GM23338 (cell line): ENCODE results near the gene GNAT3. TPM values are rescaled to one million over a fixed set of nuclear protein-coding genes. Genes with fewer than 3 reads are reported as not detected.

Experiments
- ATAC-seq: fragments of 200-7000 bp; cut with Tn5 transposase; 3 replicates; pipeline ENCODE4 v1.9.1; 2020
- DNase-seq: peaks from one replicate; pipeline ENCODE4 v3.0.0-alpha.2; 2015; ENCODE audit warnings: low spot score
- H2AFZ ChIP-seq: fragments of 200-600 bp; sonication (generic); 2 replicates; pipeline ENCODE4 v1.8.0; 2016; ENCODE audit warnings: antibody characterized with exemption, mild to moderate bottlenecking, moderate library complexity
- H3F3A ChIP-seq: fragments of 200-600 bp; sonication (generic); replicated peaks from 2 replicates; pipeline ENCODE4 v1.8.0; 2017; ENCODE audit warnings: antibody characterized with exemption, mixed run types, low read depth
- H3K27ac ChIP-seq: fragments of 200-600 bp; sonication (generic); 2 replicates; pipeline ENCODE4 v1.6.1; 2016; ENCODE audit warnings: low read depth
- H3K27me3 ChIP-seq: fragments of 200-600 bp; sonication (generic); 2 replicates; pipeline ENCODE4 v1.8.0; 2016; ENCODE audit warnings: mild to moderate bottlenecking, mixed run types, moderate library complexity; ENCODE audit not compliant: insufficient read depth
- H3K36me3 ChIP-seq: fragments of 200-600 bp; sonication (generic); 2 replicates; pipeline ENCODE4 v1.8.0; 2016; ENCODE audit warnings: mild to moderate bottlenecking; ENCODE audit not compliant: insufficient read depth
- H3K4me1 ChIP-seq: fragments of 200-600 bp; sonication (generic); 2 replicates; pipeline ENCODE4 v1.8.0; 2016; ENCODE audit warnings: mild to moderate bottlenecking, moderate library complexity; ENCODE audit not compliant: insufficient read depth
- H3K4me2 ChIP-seq: fragments of 200-600 bp; sonication (generic); 2 replicates; pipeline ENCODE4 v1.7.1; 2017; ENCODE audit warnings: mixed run types
- H3K4me3 ChIP-seq: fragments of 200-600 bp; sonication (generic); 2 replicates; pipeline ENCODE4 v1.6.1; 2016; ENCODE audit warnings: mixed run types
- H3K79me2 ChIP-seq: fragments of 200-600 bp; sonication (generic); replicated peaks from 2 replicates; pipeline ENCODE4 v1.8.0; 2017; ENCODE audit warnings: mild to moderate bottlenecking; ENCODE audit not compliant: insufficient read depth
- H3K9me2 ChIP-seq: fragments of 200-600 bp; sonication (generic); 2 replicates; pipeline ENCODE4 v1.8.0; 2017; ENCODE audit not compliant: insufficient read depth
- H4K20me1 ChIP-seq: fragments of 200-600 bp; sonication (generic); replicated peaks from 2 replicates; pipeline ENCODE4 v1.8.0; 2017; ENCODE audit warnings: mild to moderate bottlenecking; ENCODE audit not compliant: insufficient read depth
- H3K27ac Mint-ChIP-seq: 2 replicates; pipeline ENCODE4 v1.8.0; 2020; ENCODE audit warnings: inconsistent platforms, mild to moderate bottlenecking, moderate library complexity, mixed read lengths
- H3K27me3 Mint-ChIP-seq: 3 replicates; pipeline ENCODE4 v1.8.0; 2022; ENCODE audit warnings: low read depth, mild to moderate bottlenecking, moderate library complexity, mixed read lengths, inconsistent platforms; ENCODE audit not compliant: insufficient read depth, poor library complexity
- H3K36me3 Mint-ChIP-seq: 3 replicates; pipeline ENCODE4 v1.8.0; 2021; ENCODE audit warnings: low read depth, mild to moderate bottlenecking, inconsistent platforms, moderate library complexity, mixed read lengths
- H3K4me1 Mint-ChIP-seq: 3 replicates; pipeline ENCODE4 v1.8.0; 2020; ENCODE audit warnings: mild to moderate bottlenecking, inconsistent platforms, mixed read lengths
- H3K4me3 Mint-ChIP-seq: 3 replicates; pipeline ENCODE4 v1.8.0; 2021; ENCODE audit warnings: moderate library complexity, mild to moderate bottlenecking, inconsistent platforms, mixed read lengths
- H3K9me3 Mint-ChIP-seq: 3 replicates; pipeline ENCODE4 v1.8.0; 2020; ENCODE audit warnings: moderate library complexity, mild to moderate bottlenecking, inconsistent platforms, mixed read lengths
- CREB1 ChIP-seq: fragments of 250-450 bp; sonication (Bioruptor Pico); IDR thresholded peaks from 2 replicates; pipeline ENCODE4 v1.5.0; 2020; ENCODE audit warnings: low read depth, mild to moderate bottlenecking, moderate library complexity
- CTCF ChIP-seq, 2 experiments: fragments of 200-600 bp in 1 of 2; sonication (generic) in 1 of 2; conservative IDR thresholded peaks; 2 replicates each; pipeline versions ENCODE4 v1.5.1 to v1.6.1; 2016 to 2017; ENCODE audit warnings: antibody characterized with exemption in 2 of 2, low read depth in 2 of 2, mild to moderate bottlenecking in 2 of 2, moderate library complexity in 1 of 2
- EZH2 ChIP-seq: fragments of 200-600 bp; sonication (generic); IDR thresholded peaks from one replicate; pipeline ENCODE4 v1.8.0; 2017; ENCODE audit warnings: antibody characterized with exemption, mild to moderate bottlenecking, low read depth; ENCODE audit not compliant: unreplicated experiment
- EZH2phosphoT487 ChIP-seq: fragments of 200-600 bp; sonication (generic); IDR thresholded peaks from one replicate; pipeline ENCODE4 v1.8.1; 2018; ENCODE audit warnings: antibody characterized with exemption; ENCODE audit not compliant: unreplicated experiment
- NANOG ChIP-seq: IDR thresholded peaks from 2 replicates; pipeline ENCODE4 v1.6.1; 2016; ENCODE audit warnings: antibody characterized with exemption, borderline replicate concordance
- POLR2AphosphoS5 ChIP-seq: IDR thresholded peaks from 2 replicates; pipeline ENCODE4 v1.6.1; 2016; ENCODE audit warnings: antibody characterized with exemption, low read depth
- STAT1 ChIP-seq: IDR thresholded peaks from one replicate; pipeline ENCODE4 v1.6.1; 2016; ENCODE audit warnings: antibody characterized with exemption; ENCODE audit not compliant: unreplicated experiment
- ZNF331 ChIP-seq: fragments of 250-450 bp; sonication (Bioruptor Pico); IDR thresholded peaks from 2 replicates; pipeline ENCODE4 v1.5.0; 2020; ENCODE audit warnings: low read depth, mild to moderate bottlenecking, moderate library complexity
- polyA plus RNA-seq: library from polyadenylated mRNA; unstranded; fragments of >200 nt; fragmentation: Nextera tagmentation; extraction: Ambion mirVana; gene quantifications from 2 replicates; pipeline ENCODE4 v1.2.1, GENCODE V29; 2016
- total RNA-seq: library from RNA; depleted of rRNA; stranded (reverse); fragments of >200 nt; shearing (Covaris generic); gene quantifications from 2 replicates; pipeline ENCODE4 v1.2.3, GENCODE V29; 2014
- TF ChIP-seq, protein P1 (sequence below): IDR thresholded peaks from 2 replicates; pipeline ENCODE4 v1.6.1; 2016; ENCODE audit warnings: antibody characterized with exemption

The GNAT3 gene
- total and polyA plus RNA-seq, 2 experiments from 2014 or later, result not detected

DNA sequence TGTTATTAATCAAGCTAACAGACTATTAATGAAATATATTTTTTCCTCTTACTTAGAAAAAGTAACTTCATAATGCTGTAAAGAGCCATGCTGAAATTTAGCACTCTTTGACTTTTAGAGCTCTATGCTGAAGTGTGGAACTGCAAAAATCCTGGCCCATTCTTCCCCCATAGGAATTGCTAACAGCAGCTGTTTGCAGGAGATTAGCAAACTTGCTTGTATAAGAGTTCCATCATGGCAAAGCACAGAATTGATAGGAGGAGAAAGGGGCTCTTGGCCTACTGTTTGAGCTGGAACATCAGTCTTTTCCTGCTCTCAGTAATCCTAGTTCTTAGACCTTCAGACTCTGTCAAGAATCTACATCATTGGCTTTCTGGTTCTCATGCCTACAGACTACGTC is 18.3 kb upstream of the GNAT3 start (continued):
- TF ChIP-seq EZH2 (no peak), CREB1 (CRISPR knock-in tag) (no peak), ZNF331 (no peak), POLR2AphosphoS5 (no peak), EZH2phosphoT487 (no peak), CTCF (conservative IDR thresholded peaks at IDR 0.05; ENCODE audit: low read depth in 2 of 2) (no peak), NANOG (no peak)
- TF ChIP-seq, protein P1, sequence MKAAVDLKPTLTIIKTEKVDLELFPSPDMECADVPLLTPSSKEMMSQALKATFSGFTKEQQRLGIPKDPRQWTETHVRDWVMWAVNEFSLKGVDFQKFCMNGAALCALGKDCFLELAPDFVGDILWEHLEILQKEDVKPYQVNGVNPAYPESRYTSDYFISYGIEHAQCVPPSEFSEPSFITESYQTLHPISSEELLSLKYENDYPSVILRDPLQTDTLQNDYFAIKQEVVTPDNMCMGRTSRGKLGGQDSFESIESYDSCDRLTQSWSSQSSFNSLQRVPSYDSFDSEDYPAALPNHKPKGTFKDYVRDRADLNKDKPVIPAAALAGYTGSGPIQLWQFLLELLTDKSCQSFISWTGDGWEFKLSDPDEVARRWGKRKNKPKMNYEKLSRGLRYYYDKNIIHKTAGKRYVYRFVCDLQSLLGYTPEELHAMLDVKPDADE, result no peak

- Histone ChIP-seq H3K36me3 (no peaks in the 10 kb centered on the region; the same call in 1 of the 2 replicates), H3K4me2 (no peak overlapping the region), H3K79me2 (no peaks in the 10 kb centered on the region), H3K9me2 (peaks cover 7% of the 10 kb centered on the region; the same call in 1 of the 2 replicates), H3K27ac (no peak overlapping the region), H3K4me1 (no peaks in the 10 kb centered on the region), H3K4me3 (no peak overlapping the region), H3K27me3 (no peaks in the 10 kb centered on the region), H3F3A (no peaks in the 10 kb centered on the region), H2AFZ (no peak overlapping the region), H4K20me1 (no peaks in the 10 kb centered on the region)
- H3K9me3 Mint-ChIP-seq, result peaks cover 3% of the 10 kb centered on the region; the same call in 1 of the 3 replicates
- H3K27me3 Mint-ChIP-seq, result peaks cover 3% of the 10 kb centered on the region
- ATAC-seq (no peak), DNase-seq (no peak)
- peaks cover 13% of the 10 kb centered on the region; the same call in 1 of the 3 replicates for H3K36me3 Mint-ChIP-seq
- H3K27ac Mint-ChIP-seq, result no peak overlapping the region
- H3K4me1 Mint-ChIP-seq, result no peaks in the 10 kb centered on the region
- no peak overlapping the region for H3K4me3 Mint-ChIP-seq
- TF ChIP-seq EZH2, result no peak
Measured at GRCh38 chr7:80529362-80529761, 17.5 kb upstream of the GNAT3 start.

GRCh38 chr7:80528689-80529088 is 16.8 kb upstream of the GNAT3 start:
- Histone ChIP-seq H3K27me3 (no peaks in the 10 kb centered on the region), H3K79me2 (no peaks in the 10 kb centered on the region), H3K4me1 (no peaks in the 10 kb centered on the region), H3K4me2 (no peak overlapping the region), H3K4me3 (no peak overlapping the region), H3F3A (no peaks in the 10 kb centered on the region), H2AFZ (no peak overlapping the region), H3K9me2 (peaks cover 7% of the 10 kb centered on the region; the same call in 1 of the 2 replicates), H3K27ac (no peak overlapping the region), H4K20me1 (no peaks in the 10 kb centered on the region), H3K36me3 (no peaks in the 10 kb centered on the region; the same call in 1 of the 2 replicates)
- peaks cover 3% of the 10 kb centered on the region; the same call in 1 of the 3 replicates for H3K9me3 Mint-ChIP-seq
- H3K36me3 Mint-ChIP-seq, result peaks cover 13% of the 10 kb centered on the region; the same call in 1 of the 3 replicates
- no peak overlapping the region for H3K27ac Mint-ChIP-seq
- DNase-seq (no peak), ATAC-seq (no peak)
- H3K4me1 Mint-ChIP-seq, result no peaks in the 10 kb centered on the region
- H3K27me3 Mint-ChIP-seq, result peaks cover 3% of the 10 kb centered on the region
- no peak overlapping the region for H3K4me3 Mint-ChIP-seq
- TF ChIP-seq EZH2 (no peak), STAT1 (no peak), EZH2phosphoT487 (no peak), CREB1 (CRISPR knock-in tag) (no peak), CTCF (conservative IDR thresholded peaks at IDR 0.05; ENCODE audit: low read depth in 2 of 2) (no peak)
- TF ChIP-seq, protein P1, result no peak
